SIG-M5 treated with dmso at 0.1 percent for 504 hours (cell line): ENCODE measurements around the gene SPCS3.
A peak's percentile ranks its signal among the peaks of the same experiment; 100 is the strongest.
"Not testable (repeated sequence)": the region's sequence is repeated elsewhere in the genome, so short reads cannot be mapped to it uniquely, and the experiment has no call there.

Experiments used
- DNase-seq: peaks from one replicate; lab custom pipeline; 2025; ENCODE audit not compliant: unreplicated experiment; lab: John Stamatoyannopoulos, UW

Gene SPCS3

DNA sequence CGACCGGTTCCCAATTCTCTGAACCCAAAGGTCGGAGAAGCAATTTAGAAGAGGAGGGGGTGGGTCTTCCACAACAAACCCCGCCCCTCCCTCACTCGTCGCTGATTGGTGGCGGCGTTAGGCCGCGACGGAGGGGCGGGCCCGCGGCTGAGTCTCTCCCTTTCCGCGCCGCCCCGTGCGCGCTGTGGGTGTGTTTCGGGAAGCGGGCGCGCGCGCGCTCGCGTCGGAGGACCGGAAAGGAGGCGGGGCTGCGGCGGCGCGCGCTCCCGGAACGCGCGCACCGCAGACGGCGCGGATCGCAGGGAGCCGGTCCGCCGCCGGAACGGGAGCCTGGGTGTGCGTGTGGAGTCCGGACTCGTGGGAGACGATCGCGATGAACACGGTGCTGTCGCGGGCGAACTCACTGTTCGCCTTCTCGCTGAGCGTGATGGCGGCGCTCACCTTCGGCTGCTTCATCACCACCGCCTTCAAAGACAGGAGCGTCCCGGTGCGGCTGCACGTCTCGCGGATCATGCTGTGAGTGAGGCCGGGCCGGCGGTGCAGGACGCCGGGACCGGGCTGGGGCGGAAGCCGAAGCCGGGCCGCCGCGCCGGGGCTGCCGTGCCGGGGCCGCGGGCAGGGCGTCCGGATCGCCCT lies at the start of gene SPCS3:
Gene SPCS3, plus strand, starts transcription at position 263 of the 636 bp plus-strand sequence. Its CDS starts 111 bp downstream, at position 374.
- peak; percentile 86 for DNase-seq

DNA sequence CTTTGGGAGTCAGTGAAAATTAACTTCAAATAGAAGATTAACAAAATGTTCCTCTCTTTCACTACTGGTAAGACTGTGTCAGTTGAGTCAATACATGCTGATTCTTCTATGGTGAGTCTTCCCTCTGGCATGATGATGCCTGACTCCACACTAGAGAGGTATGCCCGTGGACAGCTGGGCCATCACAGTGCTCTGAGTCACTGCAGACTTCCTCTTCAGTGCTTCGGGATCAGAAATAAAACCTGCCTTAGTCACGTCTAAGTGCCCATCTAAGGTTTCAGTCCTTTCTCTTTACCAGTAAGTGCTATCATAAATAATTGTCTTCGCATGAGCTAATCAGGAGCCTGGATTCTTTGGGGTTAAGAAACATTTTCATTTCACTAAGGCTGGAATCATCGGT lies 49.1 kb upstream of the SPCS3 start:
- no peak for DNase-seq

DNA sequence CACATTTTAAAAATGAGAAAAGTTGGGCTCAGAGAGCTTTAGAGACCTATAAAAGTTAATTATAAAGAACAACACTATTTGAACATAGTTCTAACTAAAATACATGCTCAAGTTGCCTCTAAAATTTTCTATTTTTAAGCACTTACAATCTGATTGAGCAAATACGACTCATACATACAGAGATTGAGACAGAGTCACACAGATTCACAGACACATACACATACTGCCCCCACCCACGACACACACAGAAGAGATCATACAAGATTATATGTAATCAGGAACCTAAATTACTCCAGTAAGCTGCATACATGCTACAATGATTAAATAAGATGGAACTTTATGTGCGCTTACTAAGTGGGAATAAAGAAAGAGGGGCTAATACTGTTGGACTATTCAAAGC lies 48.0 kb upstream of the SPCS3 start:
- no peak for DNase-seq

DNA sequence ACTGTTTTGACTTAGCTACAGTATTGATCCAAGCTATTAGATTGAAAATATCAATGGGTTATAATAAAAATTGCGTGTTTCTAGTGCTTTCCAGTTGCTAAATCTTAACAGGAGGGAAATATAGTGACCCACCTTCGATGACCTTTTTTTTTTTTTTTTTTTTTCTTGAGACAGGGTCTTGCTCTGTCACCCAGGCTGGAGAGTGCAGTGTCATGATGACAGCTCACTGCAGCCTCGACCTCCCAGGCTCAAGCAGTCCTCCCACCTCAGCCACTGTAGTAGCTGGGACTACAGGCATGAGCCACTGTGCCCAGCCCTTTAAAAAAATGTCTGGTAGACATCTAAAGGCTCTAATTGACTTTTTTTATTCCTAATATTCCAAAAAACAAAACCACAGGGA lies 47.0 kb upstream of the SPCS3 start:
- no peak for DNase-seq

DNA sequence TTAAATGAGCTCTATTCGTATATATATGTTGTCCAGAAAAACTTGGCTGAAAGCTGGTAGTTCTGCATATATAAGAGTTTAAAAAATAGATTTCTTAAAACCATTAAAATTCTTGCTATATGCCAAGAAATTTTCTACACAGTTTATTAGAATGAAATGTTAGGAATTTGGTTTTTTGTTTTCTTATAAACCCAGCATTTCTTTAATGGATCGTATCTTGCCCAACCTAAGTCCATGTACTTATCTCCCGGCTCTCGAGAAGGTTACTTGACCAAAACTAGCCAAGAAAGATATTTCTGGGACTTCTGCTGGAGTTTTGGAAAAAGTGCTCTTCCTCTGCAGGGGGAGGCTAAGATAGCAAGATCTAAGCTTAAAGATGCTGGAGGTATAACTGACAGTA lies 46.0 kb upstream of the SPCS3 start:
- DNase-seq: no peak

DNA sequence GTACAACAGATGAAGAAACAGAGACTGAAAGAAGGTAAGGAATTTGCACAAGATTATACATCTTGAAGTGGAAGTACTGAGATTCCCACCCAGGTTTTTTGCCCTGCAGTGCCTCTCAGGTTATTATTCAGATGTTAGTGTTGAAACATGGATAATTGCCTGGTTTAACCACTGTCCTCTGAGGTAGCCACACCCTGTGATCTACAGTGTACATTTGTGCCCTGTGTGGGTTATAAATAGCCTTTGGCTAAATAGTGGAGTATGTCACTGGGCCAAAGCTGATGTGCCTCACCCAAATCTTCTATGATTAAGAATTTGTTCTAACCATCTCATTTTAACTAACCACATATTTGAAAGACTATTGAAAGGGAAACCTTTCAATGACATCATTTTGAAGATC lies 45.3 kb upstream of the SPCS3 start:
- DNase-seq: no peak

DNA sequence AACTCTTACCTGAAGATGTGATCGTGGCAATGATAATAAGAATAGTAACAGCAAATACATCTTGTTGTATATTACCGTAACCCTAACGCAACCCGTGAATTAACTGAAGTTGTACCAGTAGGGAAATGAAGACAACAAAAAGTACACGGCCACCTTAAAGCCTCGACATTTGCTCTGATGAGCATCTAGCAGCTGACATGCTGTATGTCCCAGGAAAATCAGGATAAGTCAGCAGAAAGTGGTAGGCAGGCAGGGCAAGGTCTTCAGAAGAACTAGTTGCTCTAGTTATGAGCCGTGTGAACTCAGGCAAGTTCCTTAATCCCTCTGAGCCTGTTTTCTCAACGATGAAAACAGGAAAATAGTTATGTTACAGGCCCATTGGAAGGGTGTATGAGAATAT lies 43.1 kb upstream of the SPCS3 start:
- no peak for DNase-seq

DNA sequence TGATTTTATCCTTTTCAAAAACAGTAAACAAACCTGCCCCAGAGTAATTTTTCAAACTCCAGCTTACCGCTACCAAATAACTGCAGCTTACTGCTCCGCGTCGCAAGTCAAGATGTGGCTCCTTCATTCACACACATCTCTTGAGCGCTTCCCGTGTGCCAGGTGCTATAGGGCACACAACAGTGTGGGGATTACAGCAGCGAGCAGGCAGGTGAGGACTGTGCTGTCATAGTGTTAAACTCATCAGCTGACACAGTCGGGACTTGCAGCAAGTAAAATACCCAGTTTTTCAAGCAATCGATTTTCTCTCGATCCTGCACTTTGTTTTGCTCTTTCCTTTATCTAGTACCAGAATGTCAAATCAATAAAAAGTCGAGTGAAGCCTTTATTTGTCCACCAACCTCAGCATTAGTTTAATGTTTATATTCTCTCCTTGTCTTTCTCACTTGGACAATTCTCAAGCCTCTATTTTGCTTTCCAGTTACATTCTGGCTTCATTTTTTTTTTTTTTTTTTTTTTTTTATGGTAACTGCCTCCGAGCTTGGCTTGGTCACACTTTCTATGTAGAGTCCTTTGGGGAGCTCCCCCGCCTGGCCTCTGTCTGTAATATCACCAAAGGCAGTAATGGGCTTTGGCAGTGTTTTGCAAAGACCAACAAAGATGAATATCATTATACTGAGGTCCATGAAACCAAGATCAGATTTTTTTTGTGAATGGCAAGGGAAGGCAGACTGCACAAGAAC lies 42.4 kb upstream of the SPCS3 start:
- peak; percentile 49 for DNase-seq

DNA sequence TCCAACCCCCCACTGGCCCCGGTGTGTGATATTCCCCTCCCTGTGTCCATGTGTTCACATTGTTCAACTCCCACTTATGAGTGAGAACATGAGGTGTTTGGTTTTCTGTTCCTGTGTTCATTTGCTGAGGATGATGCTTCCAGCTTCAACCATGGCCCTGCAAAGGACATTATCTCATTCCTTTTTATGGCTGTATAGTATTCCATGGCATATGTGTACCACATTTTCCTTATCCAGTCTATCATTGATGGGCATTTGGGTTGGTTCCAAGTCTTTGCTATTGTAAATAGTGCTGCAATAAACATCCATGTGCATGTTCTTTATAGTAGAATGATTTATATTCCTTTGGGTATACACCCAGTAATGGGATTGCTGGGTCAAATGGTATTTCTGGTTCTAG lies 40.2 kb upstream of the SPCS3 start:
- not testable (repeated sequence) for DNase-seq

DNA sequence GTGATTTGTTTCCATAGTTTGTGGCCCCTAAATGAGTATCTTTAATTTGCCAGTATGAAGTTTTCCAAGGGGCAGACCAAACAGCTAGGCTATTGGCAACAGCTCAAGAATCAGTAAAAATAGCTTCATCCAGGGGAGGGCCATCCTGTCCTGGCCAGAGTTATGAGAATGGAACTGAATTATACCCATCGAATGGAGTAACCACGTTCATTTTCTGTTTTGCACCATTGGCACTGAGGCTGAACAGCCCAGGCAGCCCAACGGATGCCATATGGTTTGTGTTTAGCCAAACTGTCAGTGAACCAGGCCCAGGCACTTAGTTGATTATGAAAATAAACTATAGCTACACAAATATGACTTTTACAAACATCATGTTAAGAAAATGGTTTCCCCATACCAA lies 33.0 kb upstream of the SPCS3 start:
- no peak for DNase-seq

DNA sequence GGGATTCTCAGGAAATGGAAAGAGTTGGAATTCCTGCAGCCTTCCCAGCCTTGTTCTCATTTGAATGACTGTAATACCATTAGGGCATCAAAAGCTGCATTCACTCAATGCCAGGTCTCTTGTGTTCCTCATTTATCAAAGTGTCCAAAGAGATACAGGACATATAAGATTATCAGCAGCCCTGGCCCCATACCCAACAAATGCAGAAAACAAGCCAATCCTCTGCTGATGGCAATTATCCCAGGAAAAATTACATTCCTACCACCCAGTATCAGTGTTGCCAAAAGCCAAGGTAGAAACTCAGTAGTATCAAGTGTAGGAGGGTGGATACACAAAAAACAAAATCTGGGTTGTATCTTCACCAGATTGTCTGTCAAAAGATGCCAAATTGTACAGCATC lies 32.2 kb upstream of the SPCS3 start:
- no peak for DNase-seq

DNA sequence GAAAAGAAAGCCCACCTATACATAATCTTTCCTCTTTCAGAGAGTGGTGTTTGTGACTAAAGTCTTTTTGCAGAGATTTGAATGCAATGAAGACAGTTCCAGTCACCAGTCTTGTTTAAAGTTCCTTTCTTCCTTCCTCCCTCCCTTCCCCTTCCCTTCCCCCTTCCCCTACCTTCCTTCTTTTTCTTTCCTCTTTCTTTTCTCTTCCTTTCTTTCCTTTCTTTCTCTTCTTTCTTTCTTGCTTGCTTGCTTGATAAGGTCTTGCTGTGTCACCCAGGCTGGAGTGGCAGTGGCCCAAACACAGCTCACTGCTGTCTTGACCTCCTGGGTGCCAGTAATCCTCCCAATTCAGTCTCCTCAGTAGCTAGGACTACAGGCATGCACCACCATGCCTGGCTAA lies 31.7 kb upstream of the SPCS3 start:
- no peak for DNase-seq

DNA sequence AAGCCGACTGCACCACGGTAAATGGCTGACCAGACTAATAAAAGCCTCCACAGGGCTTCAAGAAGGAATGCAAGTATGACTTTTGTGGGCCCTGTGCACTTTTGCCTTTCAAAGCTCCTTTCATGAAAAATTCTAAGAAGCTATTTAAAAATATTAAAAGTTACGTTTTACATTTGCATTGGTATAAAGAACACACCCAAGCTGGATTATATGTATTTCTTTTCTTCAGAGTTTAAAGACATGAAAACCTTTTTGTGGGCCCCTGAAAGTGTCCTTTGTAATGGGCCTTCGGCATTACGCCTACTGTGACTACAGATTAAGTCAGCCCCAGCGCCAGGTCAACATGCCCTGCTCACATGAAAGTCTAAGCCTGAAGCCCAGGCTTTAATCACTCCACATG lies 30.2 kb upstream of the SPCS3 start:
- no peak for DNase-seq

DNA sequence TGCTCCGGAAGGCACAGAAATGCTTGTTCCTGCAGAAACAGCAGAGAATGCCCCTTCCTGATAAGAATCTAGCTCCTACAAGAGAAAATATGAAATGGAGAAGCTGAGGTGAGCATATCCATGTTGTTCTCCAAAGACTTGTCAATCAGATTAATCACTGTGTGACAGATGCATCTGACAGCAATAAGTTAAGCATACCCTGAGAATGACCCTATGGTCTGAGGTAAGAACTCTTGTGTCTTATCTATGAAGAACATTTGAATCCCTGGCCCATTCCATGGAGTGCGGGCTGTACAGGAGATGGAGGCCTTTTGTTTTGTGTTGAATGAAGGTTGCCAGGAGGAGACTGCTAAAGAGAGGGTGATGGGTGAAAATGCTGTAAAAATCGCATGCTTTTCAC lies 29.2 kb upstream of the SPCS3 start:
- DNase-seq: no peak

DNA sequence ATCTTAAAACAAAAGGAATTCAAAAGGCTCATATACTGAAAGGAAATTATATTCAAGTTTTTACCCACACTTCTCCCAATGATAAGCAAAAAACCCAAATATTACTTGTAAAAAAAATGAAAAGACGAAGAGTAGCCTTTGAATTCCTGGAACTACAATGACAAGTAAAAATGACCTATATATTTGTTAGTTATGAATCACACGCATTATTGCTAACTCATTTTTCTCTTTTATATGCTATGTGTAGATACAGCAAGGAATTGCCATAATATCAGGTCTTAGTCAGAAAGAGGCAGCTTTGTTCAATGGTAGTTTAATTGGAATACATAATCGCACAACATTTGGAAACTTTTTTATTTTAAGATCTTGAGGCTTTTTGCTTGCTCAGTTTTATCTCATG lies 28.0 kb upstream of the SPCS3 start:
- no peak for DNase-seq

DNA sequence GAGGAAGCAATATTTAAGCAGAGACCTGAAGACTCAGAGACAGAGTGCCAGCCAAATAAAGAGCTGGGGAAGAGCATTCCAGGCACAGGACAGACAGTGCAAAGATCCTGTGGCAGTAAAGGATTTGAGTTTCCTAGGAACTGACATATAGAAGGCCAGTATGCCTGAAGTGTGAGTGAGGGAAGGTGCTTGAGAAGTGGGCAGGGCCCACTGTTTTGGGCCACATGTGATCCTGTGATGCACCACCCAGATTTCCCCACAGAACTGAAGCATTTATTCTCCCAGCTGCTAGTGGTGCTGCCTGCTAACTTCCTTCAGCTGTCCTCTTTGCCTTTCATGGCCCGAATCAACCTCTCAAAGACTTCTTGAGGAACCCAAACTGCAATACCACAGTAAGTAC lies 26.8 kb upstream of the SPCS3 start:
- no peak for DNase-seq

DNA sequence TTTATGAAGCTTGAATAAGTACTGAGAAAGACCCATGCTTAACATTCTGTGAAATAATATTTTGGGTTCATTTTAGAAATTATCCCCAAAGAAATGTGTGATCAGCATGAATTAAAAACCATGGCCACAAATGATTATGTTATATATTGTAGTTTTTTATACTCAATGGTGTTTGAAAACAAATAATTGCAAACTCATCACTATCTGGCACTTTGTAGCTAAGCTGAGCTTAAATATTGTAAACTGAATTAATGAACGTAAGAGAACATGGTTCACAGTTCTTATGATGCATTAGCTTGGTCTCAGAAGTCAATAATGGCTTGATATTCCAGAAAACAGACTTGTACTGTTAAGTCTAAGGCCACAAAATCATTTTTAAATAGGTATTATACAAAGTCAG lies 26.1 kb upstream of the SPCS3 start:
- no peak for DNase-seq

DNA sequence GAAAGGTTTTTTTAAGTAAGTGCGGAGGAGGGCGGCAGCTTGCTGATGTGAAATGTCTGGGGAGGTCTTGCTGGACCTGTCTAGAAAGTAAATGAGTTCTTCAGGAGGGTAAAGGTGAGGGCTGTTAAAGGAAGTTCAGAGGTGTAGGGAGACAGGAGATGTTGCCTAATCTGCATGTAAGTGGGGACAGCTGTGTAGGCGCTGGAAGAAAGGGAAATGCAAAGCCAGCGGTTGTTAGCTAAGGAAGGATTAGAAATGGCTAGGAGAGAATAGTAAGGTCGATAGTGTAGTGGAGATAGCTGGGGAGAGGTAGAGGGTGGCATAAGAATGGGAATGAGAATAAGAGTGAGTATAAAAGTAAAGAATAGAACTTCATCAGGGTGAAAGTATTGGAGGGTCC lies 23.9 kb upstream of the SPCS3 start:
- DNase-seq: not testable (repeated sequence)

DNA sequence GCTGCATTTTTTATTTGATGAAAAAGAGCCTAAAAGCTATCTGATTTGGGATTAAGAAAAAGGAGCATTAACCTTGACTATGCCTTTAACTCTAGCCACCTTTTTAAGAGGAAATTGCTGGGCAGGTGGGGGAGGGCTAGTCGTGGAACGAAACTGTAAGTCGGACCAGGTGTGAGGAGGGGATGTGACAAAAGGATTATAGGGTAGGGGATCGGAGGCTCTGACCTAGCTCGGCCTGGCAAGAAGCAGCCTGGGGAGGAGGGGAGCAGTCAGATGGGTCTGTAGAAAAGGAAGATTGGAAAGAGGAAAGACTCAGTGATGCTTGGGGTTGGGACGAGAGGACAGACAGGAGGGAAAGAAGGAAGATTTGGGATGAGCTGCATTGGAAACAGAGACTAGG lies 21.1 kb upstream of the SPCS3 start:
- DNase-seq: no peak

DNA sequence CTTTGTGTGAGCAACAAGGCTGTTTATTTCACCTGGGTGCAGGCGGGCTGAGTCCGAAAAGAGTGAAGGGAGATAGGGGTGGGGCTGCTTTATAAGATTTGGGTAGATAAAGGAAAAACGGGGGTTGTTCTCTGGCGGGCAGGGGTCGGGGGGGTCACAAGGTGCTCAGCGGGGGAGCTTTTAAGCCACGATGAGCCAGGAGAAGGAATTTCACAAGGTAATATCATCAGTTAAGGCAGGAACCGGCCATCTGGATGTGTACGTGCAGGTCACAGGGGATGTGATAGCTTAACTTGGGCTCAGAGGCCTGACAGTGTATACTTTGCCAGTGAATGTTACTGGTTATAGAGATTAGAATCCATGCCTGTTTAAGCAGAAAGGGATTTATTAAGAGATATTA lies 19.7 kb upstream of the SPCS3 start:
- DNase-seq: no peak

DNA sequence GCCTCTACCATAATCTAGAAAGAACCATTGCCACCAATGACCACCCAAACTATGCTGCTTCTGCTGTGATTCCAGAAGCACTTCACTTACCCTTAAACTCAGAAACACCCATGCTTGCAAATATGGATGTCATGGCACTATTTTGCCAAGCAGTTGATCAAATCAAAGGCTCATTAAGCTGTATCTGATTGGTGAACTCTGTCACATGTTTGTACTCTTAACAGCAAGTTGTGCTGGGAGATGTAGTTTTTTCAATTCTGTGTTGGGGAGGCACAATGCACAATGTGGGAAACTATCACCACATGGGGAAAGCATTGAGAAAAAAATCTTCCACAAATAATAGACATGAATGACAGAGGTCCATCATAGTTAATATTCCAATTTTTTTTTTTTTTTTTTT lies 19.2 kb upstream of the SPCS3 start:
- DNase-seq: no peak

DNA sequence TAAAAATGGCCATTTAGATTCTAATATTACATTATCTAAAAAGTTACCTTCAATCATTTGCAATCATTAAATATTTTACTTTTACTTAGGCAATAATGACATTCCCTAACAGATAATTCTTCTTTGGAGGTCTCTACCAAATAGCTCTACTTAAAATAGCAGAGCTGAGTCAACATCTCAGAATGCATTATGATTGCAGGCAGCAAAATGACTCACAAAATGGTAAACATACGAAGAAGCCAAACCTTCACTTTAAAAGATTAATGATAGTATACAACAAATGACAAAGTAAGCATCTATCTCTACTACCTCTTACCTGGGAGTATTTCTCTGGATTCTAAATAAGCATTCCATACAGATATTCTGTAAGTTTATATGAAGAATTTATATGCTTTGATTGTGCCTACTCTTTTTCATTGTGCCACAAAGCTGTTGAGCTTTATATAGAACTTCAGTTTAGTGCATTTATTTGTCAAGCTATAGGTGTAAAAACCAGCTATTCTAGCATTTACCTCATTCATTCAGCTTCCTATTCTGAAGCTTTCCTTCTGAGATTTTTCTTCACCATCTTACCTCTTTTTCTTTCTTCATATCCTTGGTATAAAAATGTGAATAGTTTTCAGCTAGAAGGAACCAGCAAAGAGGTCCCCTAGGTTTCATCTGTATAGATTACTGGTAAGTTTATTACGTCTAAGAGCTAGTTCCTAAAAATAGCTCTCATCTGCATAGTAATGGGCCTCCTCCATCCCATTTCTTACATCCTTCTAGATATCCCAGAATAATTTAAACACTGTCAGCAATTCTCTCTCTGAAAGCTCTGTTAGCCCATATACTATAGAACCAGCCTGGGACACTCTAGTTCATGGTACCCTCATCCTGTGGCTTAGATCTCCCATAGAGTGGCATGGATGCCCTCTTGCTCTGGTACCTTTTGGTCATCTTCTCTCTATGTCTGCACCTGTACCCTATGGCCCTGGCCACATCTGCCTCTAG lies 17.2 kb upstream of the SPCS3 start:
- no peak for DNase-seq
